HG03575 (cell line): ENCODE data around the gene SLC66A2.
"Not testable (repeated sequence)": the region's sequence is repeated elsewhere in the genome, so short reads cannot be mapped to it uniquely, and the experiment has no call there.

Source experiments
- ATAC-seq: cut with Tn5 transposase; IDR thresholded peaks from one replicate; pipeline ENCODE4 v1.9.1; 2021; ENCODE audit not compliant: unreplicated experiment, insufficient number of reproducible peaks, low FRiP score; ENCODE audit errors: extremely low read depth

Gene SLC66A2

GRCh38 chr18:79951545-79952455 is at the start of gene SLC66A2:
SLC66A2 (minus strand) TSS chr18:79951653; CDS start chr18:79950926, 727 bp downstream.
- no peak for ATAC-seq

GRCh38 chr18:80000877-80001276 is 49.4 kb upstream of the SLC66A2 start:
- no peak for ATAC-seq

- not testable (repeated sequence) for ATAC-seq
These were observed 48.2 kb upstream of the SLC66A2 start for GRCh38 chr18:79999701-80000100.

- no peak for ATAC-seq
These were observed 40.0 kb upstream of the SLC66A2 start for GRCh38 chr18:79991494-79991893.

- ATAC-seq = no peak
These were observed 37.7 kb upstream of the SLC66A2 start for GRCh38 chr18:79989195-79989497.

- peak; percentile 77 for ATAC-seq
These were observed 37.2 kb upstream of the SLC66A2 start, which contains the start of gene TXNL4A for GRCh38 chr18:79988451-79989194. TXNL4A (minus strand) TSS chr18:79988563; CDS start chr18:79988392, 171 bp downstream.

- ATAC-seq = peak; percentile 29
These were observed 36.6 kb upstream of the SLC66A2 start for GRCh38 chr18:79988071-79988450.

- ATAC-seq = no peak
These were observed 36.1 kb upstream of the SLC66A2 start for GRCh38 chr18:79987566-79987965.

GRCh38 chr18:79986726-79987125 is 35.3 kb upstream of the SLC66A2 start:
- no peak for ATAC-seq

- no peak for ATAC-seq
These were observed 33.7 kb upstream of the SLC66A2 start for GRCh38 chr18:79985172-79985571.

GRCh38 chr18:79983793-79984192 is 32.3 kb upstream of the SLC66A2 start:
- no peak for ATAC-seq

GRCh38 chr18:79983253-79983652 is 31.8 kb upstream of the SLC66A2 start:
- ATAC-seq = no peak

GRCh38 chr18:79982736-79983135 is 31.3 kb upstream of the SLC66A2 start:
- ATAC-seq = no peak

GRCh38 chr18:79980585-79980984 is 29.1 kb upstream of the SLC66A2 start:
- ATAC-seq = no peak

GRCh38 chr18:79979843-79980242 is 28.4 kb upstream of the SLC66A2 start:
- no peak for ATAC-seq

GRCh38 chr18:79975985-79976680 is 24.7 kb upstream of the SLC66A2 start:
- ATAC-seq = no peak

GRCh38 chr18:79975043-79975442 is 23.6 kb upstream of the SLC66A2 start:
- ATAC-seq = no peak

- ATAC-seq = no peak
These were observed 22.7 kb upstream of the SLC66A2 start for GRCh38 chr18:79974025-79974654.

- ATAC-seq = no peak
These were observed 22.1 kb upstream of the SLC66A2 start for GRCh38 chr18:79973517-79973916.
